ENCODE data around the gene ASXL2.

- TF ChIP-seq POLR2A (IDR thresholded peaks at IDR 0.05) (no peak), CTCF (IDR thresholded peaks at IDR 0.05) (no peak)
Measured at GRCh38 chr2:25710750-25711149, 167.5 kb downstream of the ASXL2 start.
